PC-3 (cell line): Measurements from ENCODE around the gene FBN2.

Source experiments
- EZH2phosphoT487 ChIP-seq: fragments of 300-600 bp; sonication (generic); IDR thresholded peaks from 2 replicates; pipeline ENCODE4 v1.6.1; 2018; ENCODE audit warnings: mild to moderate bottlenecking, antibody characterized with exemption, low read length, borderline replicate concordance
- TF ChIP-seq, protein P1 (sequence below): fragments of 300-600 bp; sonication (generic); conservative IDR thresholded peaks from 2 replicates; pipeline ENCODE4 v1.5.1; 2017; ENCODE audit warnings: antibody characterized with exemption, low read depth, mild to moderate bottlenecking, low read length

- no peak for TF ChIP-seq EZH2phosphoT487
- TF ChIP-seq, protein P1, sequence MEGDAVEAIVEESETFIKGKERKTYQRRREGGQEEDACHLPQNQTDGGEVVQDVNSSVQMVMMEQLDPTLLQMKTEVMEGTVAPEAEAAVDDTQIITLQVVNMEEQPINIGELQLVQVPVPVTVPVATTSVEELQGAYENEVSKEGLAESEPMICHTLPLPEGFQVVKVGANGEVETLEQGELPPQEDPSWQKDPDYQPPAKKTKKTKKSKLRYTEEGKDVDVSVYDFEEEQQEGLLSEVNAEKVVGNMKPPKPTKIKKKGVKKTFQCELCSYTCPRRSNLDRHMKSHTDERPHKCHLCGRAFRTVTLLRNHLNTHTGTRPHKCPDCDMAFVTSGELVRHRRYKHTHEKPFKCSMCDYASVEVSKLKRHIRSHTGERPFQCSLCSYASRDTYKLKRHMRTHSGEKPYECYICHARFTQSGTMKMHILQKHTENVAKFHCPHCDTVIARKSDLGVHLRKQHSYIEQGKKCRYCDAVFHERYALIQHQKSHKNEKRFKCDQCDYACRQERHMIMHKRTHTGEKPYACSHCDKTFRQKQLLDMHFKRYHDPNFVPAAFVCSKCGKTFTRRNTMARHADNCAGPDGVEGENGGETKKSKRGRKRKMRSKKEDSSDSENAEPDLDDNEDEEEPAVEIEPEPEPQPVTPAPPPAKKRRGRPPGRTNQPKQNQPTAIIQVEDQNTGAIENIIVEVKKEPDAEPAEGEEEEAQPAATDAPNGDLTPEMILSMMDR: no peak
These were observed 182.1 kb downstream of the FBN2 start for GRCh38 chr5:128355961-128356360.
